NCI-H1694 treated with DMSO at 0.1 percent for 48 hours (cell line): Measurements from ENCODE around the gene LRFN4.

Source experiments
- DNase-seq: peaks from one replicate; lab custom pipeline; 2025; lab: John Stamatoyannopoulos, UW

Gene LRFN4

DNA sequence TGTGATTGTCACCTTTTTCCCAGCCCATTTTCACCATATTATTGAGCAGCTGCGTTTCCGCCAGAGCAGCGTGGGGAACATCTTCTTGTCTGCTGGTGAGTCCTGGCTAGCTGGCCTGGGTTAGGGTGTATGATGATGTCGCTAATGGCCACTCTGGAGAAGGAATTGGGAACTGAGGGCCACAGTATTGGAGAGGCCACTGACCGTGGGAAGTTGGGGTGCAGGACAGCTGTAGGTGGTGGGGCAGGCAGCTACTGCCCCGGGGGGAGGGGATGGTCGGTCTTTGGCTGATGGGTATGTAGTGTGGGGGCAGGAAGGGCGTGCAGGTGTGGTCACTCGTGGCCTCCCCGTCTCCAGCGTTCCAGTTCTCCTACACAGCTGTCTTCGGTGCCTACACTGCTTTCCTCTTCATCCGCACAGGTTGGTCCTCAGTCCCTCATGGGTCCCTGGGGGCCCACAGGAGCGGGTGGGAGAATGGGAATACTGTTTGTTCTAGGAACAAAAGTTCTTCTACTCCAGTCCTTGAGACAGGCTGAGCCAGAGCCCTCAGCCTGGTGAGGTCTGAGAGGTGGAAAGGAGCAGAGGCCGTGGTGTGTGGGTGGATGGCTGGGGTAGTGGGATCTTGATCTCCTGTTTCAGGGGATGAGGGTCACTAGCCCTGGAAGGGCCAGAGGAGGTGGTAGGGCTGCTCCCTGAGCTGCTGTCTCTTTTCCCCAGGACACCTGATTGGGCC, 11.6 kb upstream of the LRFN4 start:
- no peak for DNase-seq

DNA sequence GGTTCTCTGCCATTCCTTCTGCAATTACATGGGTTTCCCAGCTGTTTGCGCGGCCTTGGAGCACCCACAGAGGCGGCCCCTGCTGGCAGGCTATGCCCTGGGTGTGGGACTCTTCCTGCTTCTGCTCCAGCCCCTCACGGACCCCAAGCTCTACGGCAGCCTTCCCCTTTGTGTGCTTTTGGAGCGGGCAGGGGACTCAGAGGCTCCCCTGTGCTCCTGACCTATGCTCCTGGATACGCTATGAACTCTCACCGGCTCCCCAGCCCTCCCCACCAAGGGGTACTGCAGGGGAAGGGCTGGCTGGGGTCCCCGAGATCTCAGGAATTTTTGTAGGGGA, 11.0 kb upstream of the LRFN4 start:
- DNase-seq = no peak

DNA sequence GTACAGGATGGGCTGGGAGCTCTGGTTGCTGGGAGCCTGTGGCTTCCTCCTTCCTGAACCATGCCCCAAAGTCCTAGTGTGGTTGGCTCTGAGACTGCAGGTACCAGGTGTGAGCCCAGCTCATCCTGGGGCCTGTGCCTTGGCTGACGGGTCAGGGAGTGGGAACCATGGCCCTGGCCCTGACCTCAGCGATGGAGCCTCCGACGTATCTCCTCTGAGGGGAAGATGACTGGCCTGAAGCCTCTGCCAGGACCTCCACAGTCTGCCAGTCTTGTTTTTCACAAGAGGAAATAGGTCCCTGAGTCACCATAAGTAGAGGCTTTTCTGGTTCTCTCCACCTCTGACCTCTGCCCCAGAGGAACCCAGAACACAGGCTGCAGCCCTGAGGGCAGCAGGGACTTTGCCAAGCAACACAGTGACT, 10.2 kb upstream of the LRFN4 start:
- no peak for DNase-seq

DNA sequence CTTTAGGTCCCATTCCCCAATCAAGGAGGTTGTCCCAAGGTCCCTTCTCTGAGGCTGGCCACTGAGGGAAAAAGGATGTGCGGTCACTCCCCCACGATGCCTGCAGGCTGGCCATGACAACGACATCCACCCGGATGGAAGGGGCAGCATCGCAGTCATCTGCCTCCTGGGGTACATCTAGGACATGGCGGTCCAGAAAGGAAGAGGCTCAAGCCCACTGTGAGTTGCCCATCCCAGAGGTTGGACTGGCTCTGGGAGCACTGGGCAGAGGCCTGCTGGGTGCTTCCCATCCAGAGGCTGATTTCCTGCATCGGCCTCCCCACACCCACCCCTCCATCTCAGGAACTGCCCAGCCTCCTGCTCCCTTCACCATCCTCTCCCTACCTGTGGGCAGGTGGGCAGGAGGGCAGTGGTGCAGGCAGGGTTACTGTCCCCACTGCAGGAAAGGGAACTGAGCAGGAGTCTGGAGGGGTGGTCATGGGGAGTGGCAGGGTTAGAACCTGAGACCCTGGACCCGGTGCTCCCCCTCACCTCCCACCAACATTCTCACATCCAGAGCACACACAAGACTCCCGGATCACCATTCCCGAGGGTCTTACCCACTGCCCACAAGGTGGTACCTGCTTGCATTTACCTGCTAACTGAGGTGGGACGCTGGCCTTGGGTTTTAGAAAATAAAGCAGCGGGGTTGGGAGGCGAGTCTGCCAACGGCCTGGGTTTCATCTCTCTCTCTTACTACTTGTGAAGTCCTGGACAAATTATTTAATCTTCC, 9.2 kb upstream of the LRFN4 start:
- DNase-seq = no peak

DNA sequence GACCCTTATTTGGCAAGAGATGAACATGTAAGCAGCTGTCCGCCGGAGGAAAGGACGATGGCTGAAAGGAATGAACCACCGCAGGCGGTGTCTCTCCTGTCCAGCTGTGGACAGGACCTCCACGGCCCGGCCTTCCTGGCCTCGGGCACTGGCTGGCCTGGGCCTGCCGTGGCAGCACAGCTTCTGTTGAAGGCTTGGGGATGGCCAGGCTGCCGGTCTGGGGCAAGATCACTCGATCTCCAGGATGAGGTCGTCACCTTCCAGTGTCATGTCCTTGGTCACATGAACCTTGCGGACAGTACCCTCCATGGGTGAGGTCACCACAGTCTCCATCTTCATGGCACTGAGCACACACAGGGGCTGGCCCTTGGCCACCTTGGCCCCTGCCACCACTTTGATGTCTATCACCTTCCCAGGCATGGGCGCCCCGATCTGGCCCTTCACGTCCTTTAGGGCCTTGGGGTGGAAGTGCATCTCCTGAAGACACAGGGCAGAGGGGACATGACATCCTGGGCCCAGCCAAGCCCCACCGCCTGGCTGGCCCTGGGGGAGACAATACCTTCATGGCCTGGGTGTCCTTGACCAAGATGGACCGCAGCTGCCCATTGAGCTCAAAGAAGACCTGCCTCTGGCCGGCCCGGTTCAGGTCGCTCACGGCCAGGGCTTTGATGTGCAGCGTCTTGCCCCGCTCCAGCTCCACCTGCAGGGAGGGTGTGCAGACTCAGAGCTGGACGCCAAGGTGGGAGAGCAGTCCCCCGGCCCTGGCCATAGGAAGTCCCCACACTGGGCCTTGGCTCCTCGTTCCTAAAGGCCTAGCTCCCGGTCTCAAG, 8.0 kb upstream of the LRFN4 start:
- DNase-seq = no peak

DNA sequence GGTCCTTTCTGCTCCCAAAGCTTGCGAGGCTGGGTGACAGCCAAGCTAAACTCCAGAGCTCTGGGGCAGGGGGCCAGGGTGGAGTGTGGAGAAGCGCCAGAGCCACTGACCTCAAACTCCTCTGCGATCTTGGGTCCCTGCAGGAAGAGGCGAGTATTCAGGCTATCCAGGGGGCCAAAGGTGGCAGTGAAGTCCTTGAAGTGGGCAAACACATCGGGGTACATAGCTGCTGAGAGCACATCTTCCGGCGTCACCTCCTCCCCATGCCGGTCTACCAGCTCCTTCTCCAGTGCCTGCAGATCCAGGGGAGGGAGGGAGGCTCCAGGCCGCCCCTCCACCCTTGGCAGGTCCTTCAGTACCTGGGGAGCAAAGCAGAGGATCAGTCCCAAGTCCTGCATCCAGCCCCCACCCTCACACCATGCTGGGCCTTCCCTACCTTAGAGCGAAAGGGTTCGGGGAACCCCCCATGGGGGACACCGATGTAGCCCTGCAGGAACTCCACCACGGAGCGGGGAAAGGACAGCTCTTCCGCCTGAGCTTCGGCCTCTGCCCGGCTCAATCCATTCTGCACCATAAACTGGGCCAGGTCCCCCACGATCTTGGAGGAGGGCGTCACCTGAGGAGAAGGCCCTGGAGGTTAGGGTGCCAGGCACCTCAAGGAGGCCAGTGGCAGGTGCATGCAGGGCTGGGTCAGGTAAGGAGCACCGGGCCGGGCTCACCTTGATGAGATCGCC, 7.2 kb upstream of the LRFN4 start:
- no peak for DNase-seq

DNA sequence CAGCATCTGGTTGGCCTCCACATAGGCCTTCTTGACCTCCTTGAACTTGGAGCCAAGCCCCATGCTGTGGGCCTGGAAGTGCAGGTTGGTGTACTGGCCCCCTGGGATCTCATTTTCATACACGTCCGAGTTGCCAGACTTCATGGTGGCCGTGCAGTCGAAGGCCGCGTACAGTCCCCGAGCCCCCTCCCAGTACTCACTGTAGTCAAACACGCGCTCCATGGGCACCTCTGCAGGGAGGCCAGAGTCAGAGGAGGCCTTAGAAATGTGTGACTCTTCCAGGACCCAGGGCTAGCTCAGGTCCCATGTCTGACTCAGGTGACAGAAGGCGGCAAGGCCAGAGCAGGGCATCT, 6.7 kb upstream of the LRFN4 start:
- no peak for DNase-seq

DNA sequence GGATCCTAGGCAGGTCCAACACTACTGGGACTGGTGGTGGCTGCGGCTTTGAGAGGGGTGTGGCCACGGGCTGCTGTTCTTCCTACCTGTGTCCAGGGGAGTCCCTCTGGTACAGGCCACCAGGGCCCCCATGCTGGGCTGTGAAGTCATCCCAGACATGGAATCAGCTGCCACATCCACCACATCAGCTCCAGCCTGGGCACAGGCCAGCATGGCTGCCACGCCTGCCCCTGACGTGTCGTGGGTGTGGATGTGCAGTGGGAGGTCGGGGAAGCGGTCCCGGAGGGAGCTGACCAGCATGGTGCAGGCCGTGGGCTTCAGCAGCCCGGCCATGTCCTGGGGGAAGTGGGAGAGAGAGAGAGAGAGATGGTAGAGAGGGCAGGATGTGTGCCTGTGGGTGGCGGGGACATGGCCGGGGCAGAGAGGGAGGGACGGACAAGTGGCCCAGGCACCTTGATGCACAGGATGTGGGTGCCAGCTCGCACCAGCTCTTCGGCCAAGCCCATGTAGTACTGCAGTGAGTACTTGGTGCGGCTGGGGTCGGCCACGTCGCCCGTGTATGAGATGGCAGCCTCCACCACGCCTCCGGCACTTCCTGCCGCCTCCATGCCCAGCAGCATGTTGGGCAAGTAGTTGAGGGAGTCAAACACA, 6.2 kb upstream of the LRFN4 start:
- no peak for DNase-seq

DNA sequence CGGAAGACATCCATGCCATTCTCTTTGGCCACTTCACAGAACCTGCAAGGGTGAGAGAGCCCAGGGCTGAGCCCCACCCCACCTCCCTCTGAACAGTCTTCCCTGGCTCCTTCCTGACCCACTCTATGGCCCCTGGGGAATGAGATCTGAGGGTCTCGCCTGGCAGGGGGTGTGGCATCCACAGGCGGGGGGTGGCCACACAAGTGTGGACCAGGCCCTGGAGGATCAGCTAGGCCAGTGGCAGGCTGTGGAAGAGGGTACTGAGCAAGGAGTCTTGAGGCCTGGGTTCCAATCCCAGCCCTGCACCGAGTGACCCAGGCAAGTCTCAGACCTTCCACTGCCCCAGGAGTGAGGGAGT, 5.6 kb upstream of the LRFN4 start:
- no peak for DNase-seq

DNA sequence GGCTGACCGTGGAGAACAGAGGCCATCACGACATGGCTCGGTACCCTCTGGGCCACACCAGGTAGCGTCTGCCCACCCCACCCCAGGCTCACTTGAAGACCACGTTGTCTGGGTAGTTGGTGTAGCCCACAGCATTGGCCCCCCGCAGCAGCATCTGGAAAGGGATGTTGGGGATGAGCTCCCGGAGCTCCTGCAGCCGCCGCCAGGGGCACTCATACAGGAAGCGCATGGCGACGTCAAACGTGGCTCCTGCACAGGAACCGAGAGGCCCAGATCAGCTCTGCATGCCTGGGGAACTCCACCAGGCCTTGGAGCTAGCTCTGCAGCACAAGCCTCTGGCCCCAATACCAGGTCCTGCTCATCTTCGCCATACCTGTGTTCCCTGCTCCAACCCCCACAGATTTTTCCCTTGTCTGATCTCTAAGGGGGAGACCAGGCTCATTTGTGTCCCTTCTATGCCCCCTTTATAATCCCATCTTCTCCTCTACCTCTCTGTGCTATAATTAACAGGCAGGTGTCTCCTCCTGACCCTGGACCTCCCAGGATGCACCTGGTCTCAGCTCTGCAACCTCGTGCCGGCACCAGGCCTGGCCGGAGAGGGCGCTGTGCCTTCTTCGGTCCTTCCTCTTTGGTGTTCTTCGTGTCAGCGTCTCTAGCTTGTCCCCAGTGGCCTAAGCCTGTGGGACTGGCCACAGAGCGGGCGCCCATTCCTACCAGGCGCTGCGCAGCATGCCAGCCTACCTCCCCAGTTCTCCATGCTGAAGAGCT, 5.0 kb upstream of the LRFN4 start:
- no peak for DNase-seq

DNA sequence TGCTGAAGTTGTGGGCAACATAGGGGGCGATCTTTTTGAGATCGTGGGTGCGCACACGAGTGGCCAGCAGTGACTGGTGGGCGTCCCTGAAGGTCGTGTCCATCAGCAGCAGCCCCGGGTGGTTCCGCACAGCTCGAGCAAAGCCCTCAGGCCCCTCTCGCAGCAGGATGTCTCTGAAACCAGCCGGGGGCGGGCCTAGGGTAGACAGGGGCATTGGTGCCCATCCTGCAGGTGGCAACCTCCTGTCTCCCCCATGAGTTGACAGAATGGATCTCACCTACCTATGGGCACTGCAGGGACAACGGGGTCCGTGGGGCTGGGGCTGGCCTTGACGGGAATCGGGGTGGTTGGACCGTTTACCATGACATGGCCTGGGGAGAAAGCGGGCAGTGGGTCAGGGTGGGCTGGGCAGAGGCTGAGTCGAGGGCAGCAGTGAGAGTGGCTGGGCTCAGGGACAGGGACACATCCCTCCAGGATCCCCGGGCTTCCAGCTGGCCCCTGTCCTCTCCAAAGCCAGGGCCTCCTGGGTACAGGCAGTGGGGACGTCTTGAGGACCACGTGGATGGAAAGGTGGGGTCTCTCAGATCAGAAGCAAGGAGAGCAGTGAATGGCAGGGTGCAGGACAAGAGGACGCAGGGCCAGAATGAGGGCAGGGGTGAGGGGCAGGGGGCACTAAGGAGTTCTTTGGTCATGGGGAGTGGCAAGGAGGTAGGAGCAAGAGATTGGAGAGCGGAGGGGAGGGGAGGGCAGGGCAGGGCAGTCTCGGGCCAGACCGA, 4.2 kb upstream of the LRFN4 start:
- DNase-seq = no peak

DNA sequence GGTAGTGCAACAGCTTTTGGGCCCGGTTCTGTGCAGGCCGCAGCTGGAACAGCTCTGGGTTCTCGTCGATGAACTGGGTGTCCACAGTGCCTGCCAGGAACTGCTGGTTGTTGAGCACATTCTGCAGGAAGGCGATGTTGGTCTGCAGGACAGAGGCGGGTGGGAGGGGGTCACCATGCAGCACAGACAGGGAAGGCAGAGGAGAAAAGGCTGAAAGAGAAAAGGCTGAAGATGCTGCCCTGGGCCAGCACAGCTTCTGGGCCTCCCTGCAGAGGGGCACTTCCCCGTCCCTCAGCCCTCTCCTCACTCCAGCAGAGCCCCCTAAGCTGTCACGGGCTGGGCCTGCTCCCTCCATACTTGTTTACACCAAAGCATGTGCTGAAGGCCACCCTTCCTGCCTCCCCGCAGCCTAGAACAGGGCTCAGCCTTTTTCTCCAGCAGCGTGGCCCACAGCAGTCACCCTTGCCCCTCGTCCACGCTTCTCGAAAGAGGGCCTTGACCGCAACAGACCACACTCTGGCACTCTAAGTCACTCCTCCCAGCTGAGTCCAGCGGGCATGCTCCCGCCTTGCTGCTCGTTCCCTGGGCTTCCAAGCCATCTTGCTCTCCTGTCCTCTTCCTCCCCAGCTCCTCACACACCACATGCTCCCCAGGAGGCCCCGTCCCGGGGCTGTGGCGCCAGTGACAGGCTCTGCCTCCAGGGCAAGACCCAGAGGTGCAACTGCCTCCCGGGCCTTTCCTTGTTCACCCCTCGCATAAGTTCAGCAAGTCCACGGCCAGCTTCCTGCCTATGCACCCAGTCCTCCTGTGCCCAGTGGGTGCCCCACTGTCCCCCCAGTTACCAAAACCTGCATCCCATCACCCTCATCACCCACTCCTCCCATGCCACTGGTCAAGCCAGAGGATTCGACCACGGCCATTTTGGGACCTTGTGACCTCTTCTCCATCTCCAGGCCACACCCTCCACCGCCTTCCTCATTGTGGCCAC, 3.3 kb upstream of the LRFN4 start:
- no peak for DNase-seq

DNA sequence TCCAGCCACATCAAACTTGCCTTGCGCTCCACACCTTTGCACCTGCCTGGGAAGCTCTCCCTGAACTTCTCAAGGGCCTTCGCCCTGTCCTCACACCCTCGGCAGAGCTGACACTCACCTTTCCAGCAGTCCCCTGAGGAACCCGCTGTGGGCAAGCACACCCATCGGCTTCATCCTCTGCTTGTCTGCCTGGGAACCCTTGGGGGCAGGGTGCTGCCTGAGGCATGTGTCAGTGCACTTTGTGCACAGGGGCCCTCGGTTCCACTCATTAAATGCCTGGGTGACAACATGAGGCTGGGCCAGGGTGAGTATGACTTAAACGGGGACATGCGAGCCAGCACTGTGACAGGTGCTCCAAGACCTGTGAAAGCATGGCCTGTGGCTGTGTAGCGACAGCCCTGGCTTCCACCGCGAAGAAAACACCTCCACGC, 2.6 kb upstream of the LRFN4 start:
- DNase-seq = no peak

DNA sequence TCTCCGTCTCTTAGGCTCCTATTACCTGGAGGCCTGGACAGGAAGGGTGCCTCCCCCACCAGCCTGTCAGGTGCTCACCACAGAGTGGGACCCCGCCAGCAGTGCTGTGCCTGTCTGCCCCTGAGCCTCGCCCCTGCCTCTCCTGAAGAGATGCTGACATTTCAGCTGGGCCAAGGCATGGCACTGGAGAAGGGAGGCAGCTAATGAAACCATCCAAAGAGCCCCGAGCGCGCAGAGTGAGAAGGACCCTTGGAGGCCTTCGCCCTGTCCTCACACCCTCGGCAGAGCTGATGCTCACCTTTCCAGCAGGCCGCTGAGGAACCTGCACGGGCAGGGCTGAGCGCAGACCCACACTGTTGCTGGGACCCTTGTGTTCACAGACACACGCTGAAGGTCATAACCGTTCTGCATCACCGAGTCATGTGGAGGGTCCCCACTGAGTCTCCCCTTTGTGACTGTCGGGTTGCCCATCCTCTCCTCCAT, 2.1 kb upstream of the LRFN4 start:
- DNase-seq = no peak

DNA sequence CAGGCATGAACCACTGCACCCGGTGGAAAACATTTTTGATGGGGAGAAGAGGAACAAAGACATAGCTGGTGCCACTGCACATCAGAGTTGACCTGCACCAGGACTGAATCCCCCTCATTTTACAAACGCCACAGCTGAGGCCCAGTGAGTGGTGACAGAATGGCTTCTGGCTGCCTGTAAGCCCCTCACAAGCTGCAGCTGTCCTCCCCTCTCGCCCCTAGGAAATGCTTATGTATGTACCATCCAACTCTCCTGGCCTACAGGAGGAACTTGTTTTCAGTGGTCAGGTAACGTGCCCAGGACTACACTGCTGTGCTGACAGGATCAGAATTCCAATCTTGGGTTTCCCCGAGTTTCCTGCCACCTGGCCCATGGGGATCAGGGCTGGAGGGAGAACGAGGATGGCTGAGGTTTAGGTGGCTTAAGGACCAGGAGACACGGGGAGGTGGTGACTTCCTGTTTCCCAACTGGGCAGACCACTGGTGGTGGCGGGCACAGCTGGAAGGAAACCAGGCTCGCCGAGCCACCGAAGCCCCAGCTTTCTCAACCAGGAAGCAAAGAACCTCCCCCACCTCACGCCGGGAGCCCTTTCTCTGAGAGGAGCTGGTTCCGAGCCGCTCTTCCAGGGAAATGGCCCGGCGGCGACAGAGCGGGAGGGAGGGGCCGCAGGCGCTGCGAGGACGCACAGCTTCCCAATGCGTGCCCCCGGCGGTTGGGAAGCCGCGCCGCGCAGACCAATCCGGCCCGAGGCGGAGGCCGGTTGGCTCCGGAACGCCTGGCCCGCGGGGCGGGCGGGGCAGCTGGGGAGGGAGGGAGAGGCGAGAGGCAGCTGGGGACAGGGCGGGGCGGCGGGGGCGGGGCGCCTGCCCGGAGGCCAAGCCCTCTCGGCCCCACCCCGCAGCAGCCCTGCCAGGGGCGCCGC, 1.0 kb upstream of the LRFN4 start:
- peak; percentile 60 for DNase-seq

DNA sequence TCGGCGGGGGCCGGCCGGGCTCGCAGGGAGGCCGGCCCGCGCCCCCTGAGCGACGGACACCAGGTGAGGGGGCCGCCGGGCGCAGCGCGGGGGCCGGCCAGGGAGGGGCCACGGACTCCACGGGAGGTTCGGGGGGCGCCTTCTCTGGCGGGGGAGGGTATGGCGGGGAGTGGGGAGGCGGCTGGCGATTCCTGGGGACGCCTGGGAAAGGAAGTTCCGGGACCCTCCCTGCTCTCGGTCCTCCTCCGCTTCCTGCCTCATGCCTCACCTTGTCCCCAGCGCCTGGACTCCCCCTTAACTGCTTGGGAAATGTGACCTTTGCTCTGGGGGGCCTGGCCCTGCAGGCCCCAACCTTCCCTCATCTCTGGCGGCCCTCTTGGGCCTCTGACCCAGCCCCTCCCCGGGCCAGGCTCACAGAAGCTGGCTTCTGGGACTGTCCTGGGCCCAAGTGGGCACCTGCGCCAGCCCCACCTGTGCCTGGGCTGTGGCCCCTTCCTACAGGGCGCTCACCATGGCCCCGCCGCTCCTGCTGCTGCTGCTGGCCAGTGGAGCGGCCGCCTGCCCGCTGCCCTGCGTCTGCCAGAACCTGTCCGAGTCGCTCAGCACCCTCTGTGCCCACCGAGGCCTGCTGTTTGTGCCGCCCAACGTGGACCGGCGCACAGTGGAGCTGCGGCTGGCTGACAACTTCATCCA, 516 bp downstream of the LRFN4 start:
- no peak for DNase-seq

DNA sequence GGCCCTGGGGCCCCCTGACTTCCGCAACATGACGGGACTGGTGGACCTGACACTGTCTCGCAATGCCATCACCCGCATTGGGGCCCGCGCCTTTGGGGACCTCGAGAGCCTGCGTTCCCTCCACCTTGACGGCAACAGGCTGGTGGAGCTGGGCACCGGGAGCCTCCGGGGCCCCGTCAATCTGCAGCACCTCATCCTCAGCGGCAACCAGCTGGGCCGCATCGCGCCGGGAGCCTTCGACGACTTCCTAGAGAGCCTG, 992 bp downstream of the LRFN4 start:
- no peak for DNase-seq
